Gastroesophageal sphincter (tissue), 3 donors: ENCODE results near the gene ZNF777.

Experiments used
- EP300 ChIP-seq: sonication (generic); formaldehyde crosslinking; IDR thresholded peaks from one replicate; pipeline ENCODE4 v1.6.1; 2017; ENCODE audit warnings: antibody characterized with exemption, mild to moderate bottlenecking
- POLR2AphosphoS5 ChIP-seq: sonication (generic); formaldehyde crosslinking; IDR thresholded peaks from one replicate; pipeline ENCODE4 v1.6.1; 2017; ENCODE audit warnings: antibody characterized with exemption
- TF ChIP-seq, protein P1 (sequence below), 4 experiments: fragments of 200-600 bp in 2 of 4; fragments of 450-650 bp in 2 of 4; sonication (generic) in 1 of 4; IDR thresholded peaks; one replicate each; pipeline ENCODE4 v1.5.1; 2017 to 2019; ENCODE audit warnings: antibody characterized with exemption in 4 of 4, mild to moderate bottlenecking in 2 of 4, moderate library complexity in 2 of 4

DNA sequence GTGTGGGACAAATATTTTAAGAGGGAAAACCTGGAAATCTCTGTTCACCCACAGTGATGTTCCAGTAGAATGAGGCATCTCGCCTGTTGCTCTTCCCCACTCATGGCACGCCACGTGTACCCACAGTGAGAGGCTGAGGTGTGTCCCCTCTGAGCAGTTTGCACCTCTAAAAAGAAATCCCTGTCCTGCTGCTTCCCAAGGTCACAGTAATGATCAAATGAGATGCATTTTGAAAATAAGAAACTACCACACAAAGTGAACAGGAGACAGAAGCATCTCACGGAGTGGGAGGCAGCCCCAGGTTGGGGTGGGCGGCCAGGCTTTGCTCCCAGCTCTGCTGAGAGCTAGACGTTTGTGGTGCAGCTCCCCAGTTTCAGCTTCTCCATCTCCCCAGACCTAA lies 12.4 kb upstream of the ZNF777 start:
- TF ChIP-seq, protein P1, sequence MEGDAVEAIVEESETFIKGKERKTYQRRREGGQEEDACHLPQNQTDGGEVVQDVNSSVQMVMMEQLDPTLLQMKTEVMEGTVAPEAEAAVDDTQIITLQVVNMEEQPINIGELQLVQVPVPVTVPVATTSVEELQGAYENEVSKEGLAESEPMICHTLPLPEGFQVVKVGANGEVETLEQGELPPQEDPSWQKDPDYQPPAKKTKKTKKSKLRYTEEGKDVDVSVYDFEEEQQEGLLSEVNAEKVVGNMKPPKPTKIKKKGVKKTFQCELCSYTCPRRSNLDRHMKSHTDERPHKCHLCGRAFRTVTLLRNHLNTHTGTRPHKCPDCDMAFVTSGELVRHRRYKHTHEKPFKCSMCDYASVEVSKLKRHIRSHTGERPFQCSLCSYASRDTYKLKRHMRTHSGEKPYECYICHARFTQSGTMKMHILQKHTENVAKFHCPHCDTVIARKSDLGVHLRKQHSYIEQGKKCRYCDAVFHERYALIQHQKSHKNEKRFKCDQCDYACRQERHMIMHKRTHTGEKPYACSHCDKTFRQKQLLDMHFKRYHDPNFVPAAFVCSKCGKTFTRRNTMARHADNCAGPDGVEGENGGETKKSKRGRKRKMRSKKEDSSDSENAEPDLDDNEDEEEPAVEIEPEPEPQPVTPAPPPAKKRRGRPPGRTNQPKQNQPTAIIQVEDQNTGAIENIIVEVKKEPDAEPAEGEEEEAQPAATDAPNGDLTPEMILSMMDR (IDR thresholded peaks at IDR 0.05), result no peak
- TF ChIP-seq EP300 (no peak), POLR2AphosphoS5 (no peak)
